ENCODE measurements around the gene GNAL. TPM values are rescaled to one million over a fixed set of nuclear protein-coding genes. Genes with fewer than 3 reads are reported as not detected.

GNAL gene
- total RNA-seq, 4 donors from 2014 or later, result 7.5 to 20.7 (median 11.8) TPM

- TF ChIP-seq CTCF (IDR thresholded peaks at IDR 0.05; ENCODE audit: low read depth), result no peak
These were observed 121.3 kb downstream of the GNAL start for GRCh38 chr18:11810379-11810778.

- no peak for TF ChIP-seq CTCF (IDR thresholded peaks at IDR 0.05; ENCODE audit: low read depth)
These were observed 121.9 kb downstream of the GNAL start for GRCh38 chr18:11811009-11811408.

GRCh38 chr18:11817229-11817628 is 128.2 kb downstream of the GNAL start:
- TF ChIP-seq CTCF (IDR thresholded peaks at IDR 0.05; ENCODE audit: low read depth), result no peak

- TF ChIP-seq CTCF (IDR thresholded peaks at IDR 0.05; ENCODE audit: low read depth), result no peak
These were observed 129.6 kb downstream of the GNAL start for GRCh38 chr18:11818486-11819203.

- TF ChIP-seq CTCF (IDR thresholded peaks at IDR 0.05; ENCODE audit: low read depth), result no peak
These were observed 130.9 kb downstream of the GNAL start for GRCh38 chr18:11819938-11820337.

GRCh38 chr18:11820697-11821096 is 131.6 kb downstream of the GNAL start:
- no peak for TF ChIP-seq CTCF (IDR thresholded peaks at IDR 0.05; ENCODE audit: low read depth)

GRCh38 chr18:11821208-11821607 is 132.1 kb downstream of the GNAL start:
- TF ChIP-seq CTCF (IDR thresholded peaks at IDR 0.05; ENCODE audit: low read depth), result no peak
